Ovary (tissue), 3 donors: ENCODE measurements around the gene WWOX.

Experiments
- EP300 ChIP-seq: sonication (generic); formaldehyde crosslinking; IDR thresholded peaks from one replicate; pipeline ENCODE4 v1.6.1; 2017; ENCODE audit warnings: antibody characterized with exemption
- POLR2A ChIP-seq: fragments of 450-650 bp; IDR thresholded peaks from one replicate; pipeline ENCODE4 v1.6.1; 2017; ENCODE audit warnings: antibody characterized with exemption, mild to moderate bottlenecking, moderate library complexity
- TF ChIP-seq, protein P1 (sequence below), 3 donors: fragments of 450-650 bp in 2 of 3; fragments of 200-600 bp in 1 of 3; IDR thresholded peaks; one replicate each; pipeline versions ENCODE4 v1.5.1 to v1.8.0; 2016 to 2022; ENCODE audit warnings: antibody characterized with exemption in 3 of 3, mild to moderate bottlenecking in 1 of 3
- donor health status: DM: no; HTN: no; CAD: no.

DNA sequence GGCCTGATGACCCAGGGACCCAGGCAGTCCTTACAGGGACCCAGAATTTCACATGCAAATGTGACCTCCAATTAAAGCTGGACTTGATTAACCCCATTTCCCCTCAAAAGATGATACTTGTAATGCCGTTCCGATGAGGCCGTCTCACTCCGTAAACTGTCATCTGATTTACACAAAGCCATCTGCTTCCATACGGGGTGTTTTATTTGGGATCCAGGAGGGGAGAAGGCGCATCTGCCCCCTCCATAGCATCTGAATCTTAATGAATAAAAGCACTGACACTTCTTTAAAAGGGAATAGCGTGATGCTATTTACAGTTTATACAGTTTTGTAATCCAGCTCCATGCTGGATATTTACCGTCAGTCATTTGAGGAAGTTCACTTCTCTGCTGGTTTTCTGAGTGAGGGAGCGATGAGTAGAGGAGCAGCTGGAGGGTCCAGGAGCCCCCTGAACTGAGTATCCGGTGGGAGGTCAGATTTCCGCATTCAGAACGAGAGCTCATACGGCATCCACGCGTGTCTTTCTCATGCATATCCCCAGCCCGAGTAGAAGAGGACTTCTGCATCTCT, 452.7 kb downstream of the WWOX start:
- TF ChIP-seq, protein P1, sequence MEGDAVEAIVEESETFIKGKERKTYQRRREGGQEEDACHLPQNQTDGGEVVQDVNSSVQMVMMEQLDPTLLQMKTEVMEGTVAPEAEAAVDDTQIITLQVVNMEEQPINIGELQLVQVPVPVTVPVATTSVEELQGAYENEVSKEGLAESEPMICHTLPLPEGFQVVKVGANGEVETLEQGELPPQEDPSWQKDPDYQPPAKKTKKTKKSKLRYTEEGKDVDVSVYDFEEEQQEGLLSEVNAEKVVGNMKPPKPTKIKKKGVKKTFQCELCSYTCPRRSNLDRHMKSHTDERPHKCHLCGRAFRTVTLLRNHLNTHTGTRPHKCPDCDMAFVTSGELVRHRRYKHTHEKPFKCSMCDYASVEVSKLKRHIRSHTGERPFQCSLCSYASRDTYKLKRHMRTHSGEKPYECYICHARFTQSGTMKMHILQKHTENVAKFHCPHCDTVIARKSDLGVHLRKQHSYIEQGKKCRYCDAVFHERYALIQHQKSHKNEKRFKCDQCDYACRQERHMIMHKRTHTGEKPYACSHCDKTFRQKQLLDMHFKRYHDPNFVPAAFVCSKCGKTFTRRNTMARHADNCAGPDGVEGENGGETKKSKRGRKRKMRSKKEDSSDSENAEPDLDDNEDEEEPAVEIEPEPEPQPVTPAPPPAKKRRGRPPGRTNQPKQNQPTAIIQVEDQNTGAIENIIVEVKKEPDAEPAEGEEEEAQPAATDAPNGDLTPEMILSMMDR (IDR thresholded peaks at IDR 0.05), result no peak
- TF ChIP-seq POLR2A, result no peak
- no peak for TF ChIP-seq EP300
